ENCODE results near the gene SH3PXD2A. TPM values are rescaled to one million over a fixed set of nuclear protein-coding genes. Genes with fewer than 3 reads are reported as not detected.

The SH3PXD2A gene
- total RNA-seq, 2 donors from 2014 or later: 14.6 to 18.2 TPM

GRCh38 chr10:103576862-103577261 lies 278.5 kb downstream of the SH3PXD2A start:
- DNase-seq (ENCODE audit: low spot score): no peak
- Histone ChIP-seq H3K4me1 (peaks cover 0 to 12% of the 10 kb centered on the region in 2 donors), H3K27ac (no peak overlapping the region), H3K27me3 (no peaks in the 10 kb centered on the region), H3K36me3 (no peaks in the 10 kb centered on the region), H3K4me3 (no peak overlapping the region), H3K9me3 (no peaks in the 10 kb centered on the region)
- TF ChIP-seq CTCF (IDR thresholded peaks at IDR 0.05): no peak

- peaks cover 0 to 12% of the 10 kb centered on the region in 2 donors for H3K4me1 ChIP-seq
- DNase-seq (ENCODE audit: low spot score): no peak
- H3K27ac ChIP-seq: no peak overlapping the region
- no peaks in the 10 kb centered on the region for H3K9me3 ChIP-seq
- no peak overlapping the region for H3K4me3 ChIP-seq
- no peaks in the 10 kb centered on the region for H3K27me3 ChIP-seq
- TF ChIP-seq CTCF (IDR thresholded peaks at IDR 0.05): no peak
- H3K36me3 ChIP-seq: no peaks in the 10 kb centered on the region
These were observed 279.3 kb downstream of the SH3PXD2A start for GRCh38 chr10:103576076-103576471.

- peaks cover 0 to 7% of the 10 kb centered on the region in 2 donors for H3K4me1 ChIP-seq
- H3K27me3 ChIP-seq: no peaks in the 10 kb centered on the region
- H3K27ac ChIP-seq: no peak overlapping the region
- H3K36me3 ChIP-seq: no peaks in the 10 kb centered on the region
- no peak for TF ChIP-seq CTCF (IDR thresholded peaks at IDR 0.05)
- H3K9me3 ChIP-seq: no peaks in the 10 kb centered on the region
- H3K4me3 ChIP-seq: no peak overlapping the region
- no peak for DNase-seq (ENCODE audit: low spot score)
These were observed 279.8 kb downstream of the SH3PXD2A start for GRCh38 chr10:103575416-103576075.

- Histone ChIP-seq H3K27ac (no peak overlapping the region), H3K36me3 (no peaks in the 10 kb centered on the region), H3K4me3 (no peak overlapping the region), H3K27me3 (no peaks in the 10 kb centered on the region), H3K9me3 (no peaks in the 10 kb centered on the region), H3K4me1 (no peaks in the 10 kb centered on the region)
- DNase-seq (ENCODE audit: low spot score): no peak
- no peak for TF ChIP-seq CTCF (IDR thresholded peaks at IDR 0.05)
These were observed 281.0 kb downstream of the SH3PXD2A start for GRCh38 chr10:103574097-103575061.

GRCh38 chr10:103573205-103573487 lies 282.2 kb downstream of the SH3PXD2A start:
- Histone ChIP-seq H3K27me3 (no peaks in the 10 kb centered on the region), H3K27ac (no peak overlapping the region), H3K4me1 (no peaks in the 10 kb centered on the region), H3K36me3 (no peaks in the 10 kb centered on the region), H3K9me3 (no peaks in the 10 kb centered on the region), H3K4me3 (no peak overlapping the region)
- DNase-seq (ENCODE audit: low spot score): no peak
- no peak for TF ChIP-seq CTCF (IDR thresholded peaks at IDR 0.05)

Data from right atrium auricular region (tissue), 2 donors.